Measurements from ENCODE around the gene PIR.
A peak's percentile ranks its signal among the peaks of the same experiment; 100 is the strongest.

Gene PIR

DNA sequence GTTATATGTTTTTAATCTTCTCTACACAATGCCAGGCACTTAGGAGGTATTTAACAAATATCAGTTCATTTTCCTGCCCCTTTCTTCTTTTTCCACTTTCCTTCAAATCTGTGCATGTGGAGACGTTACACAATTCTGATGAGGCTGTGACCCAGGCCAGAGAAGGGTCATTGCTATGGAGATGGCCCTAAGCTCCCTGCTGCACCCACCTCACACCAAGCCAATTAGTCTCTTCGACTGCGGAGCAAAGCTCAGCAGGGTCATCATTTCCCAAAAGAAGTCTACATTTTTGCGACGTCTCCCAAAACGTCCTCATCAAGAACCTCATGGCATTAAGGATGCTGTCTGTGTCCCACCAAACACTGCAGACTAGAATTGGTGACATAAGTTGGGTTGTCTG is 80.0 kb downstream of the PIR start:
- DNase-seq: no peak

DNA sequence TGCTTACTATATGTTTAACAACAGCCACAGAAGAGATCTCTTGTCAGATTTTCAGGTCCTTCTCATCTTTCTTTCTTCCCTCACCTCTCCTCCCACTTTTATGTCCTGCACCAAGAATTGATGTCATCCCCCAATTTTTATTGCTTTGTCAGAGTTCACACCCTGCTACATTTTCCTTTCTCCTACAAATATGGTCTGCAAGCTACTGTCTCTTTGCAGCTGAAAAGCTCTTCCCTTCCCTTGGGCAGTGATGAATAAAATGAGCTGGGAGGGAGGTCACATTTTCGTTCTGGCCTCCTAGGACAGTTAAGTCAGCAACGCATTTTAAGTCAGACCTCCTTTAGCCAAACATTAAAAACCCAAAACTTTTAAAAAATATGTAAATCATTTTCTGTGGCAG is 82.2 kb downstream of the PIR start:
- DNase-seq: no peak

DNA sequence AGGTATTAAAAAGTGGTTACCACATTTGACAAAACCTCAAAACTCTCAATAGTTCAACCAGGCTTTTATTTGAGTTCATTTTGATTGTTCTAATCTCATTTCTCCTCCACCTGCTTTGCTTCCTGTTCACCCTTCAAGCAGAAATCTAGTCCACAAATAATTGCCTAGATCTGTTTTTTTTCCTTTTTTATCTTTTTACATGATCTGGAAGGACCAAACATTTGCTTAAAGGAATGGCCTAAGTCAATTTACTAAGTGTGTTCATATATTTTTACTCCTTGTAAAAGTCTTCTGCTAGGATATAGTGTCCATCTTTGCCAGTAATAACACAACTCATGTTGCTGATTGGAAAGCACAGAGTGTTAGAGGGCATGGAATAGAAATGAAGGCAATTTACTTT is 82.7 kb downstream of the PIR start:
- no peak for DNase-seq

DNA sequence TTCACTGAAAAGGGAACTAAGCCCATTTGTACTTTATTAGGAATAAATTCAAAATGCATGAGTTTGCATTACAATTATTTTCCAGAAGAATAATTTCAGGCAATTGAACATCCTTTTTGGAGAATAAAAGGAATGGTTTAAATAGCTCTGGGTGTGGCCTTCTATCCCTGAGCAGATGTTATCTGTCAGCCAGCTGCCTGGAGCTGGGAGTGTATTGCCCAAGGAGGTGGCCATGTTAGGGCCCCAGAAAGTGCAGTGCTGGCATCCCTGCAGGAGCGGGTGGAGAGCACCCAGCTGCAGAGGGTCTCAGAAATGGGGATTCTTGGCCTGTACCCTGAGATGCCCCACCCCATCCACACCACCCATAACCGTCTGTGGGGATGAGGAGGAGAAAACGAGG is 87.3 kb downstream of the PIR start:
- peak; percentile 3 for DNase-seq

DNA sequence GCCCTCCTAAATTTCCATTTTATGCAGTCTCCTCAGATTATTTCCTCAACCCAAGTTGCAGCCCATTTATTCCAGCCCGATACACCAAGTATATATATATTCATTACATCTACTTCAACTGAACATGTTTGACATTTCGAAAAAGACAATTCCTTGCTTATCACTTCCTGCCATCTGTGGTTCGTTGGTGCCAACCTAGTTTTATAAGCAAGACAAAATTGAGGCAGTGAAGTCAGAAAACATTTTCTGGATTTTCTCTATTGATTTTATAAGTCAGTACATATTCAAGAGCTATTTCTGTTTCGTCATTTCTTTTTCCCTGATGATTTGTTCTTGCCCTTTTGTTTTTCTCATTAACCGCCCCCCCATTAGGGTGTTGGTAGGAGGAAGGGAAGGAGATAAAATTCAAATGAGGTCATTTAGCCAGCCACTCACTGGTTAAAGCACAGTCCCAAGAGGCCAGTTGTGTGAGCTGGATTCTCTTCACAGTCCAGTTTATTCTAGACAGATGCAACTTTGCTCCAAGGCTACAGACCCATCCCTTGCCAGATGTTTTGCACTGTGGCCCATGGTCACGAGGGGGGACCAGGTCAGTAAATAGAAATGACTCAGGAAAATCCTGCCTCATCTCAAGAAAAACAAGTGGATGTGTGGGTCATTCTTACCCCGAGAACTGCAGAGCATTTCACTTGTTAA is 88.6 kb downstream of the PIR start:
- no peak for DNase-seq

DNA sequence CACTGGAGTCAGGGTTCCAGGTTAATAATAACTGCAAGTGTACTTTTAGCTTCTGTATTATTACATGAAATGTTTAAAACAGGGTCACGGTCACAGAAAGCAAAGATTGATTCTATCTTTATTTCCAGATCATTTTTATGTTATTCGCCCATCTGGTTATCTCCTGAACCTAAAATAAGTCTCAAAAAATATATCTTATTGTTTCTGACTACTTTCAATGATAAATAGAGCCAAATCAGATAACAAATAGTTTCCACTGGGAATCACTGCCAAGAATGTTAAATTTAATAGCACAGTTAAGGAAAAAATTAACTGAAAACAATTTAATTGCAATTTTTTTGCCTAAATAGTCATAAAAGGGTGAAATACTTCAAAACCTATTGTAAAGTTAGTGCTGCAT is 91.8 kb downstream of the PIR start:
- DNase-seq: no peak

DNA sequence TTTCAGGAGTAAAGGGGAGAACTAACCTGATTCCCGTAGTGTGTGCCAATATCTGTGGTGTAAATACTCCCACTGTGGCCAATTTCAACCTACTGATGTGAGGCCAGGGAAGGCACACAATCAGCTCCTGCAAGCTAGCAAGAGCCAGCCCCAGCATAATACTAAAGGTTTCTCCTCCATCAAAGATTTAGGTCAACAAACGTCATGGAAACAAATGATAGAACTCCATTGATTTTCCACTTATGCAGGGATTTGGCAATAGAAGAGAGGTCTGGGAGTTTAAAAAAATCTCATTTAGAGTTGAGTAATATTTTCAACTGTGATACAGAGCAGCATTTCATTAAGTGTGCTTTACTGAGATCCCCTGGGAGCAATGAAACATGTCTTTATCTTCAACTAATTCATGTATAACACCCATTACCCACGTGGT is 93.2 kb downstream of the PIR start:
- DNase-seq: no peak

DNA sequence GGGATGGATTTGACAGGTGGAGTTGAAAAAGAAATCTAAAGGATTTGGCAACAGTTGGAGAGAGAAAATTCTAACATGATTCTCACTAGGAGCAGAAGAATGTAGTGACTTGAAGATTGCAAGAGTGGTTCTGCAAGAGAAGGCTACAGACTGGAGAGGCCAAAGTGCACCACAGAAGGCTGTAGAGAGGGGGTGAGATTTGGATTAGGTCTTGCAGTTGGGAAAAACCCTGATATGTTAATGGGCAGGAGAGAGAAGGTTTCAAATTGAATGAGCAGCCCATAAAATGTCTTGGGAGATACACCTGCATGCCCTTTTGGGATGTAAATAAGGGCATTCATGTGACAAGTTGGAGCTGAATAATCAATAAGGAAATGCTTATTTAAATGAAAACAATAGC is 94.3 kb downstream of the PIR start:
- no peak for DNase-seq

DNA sequence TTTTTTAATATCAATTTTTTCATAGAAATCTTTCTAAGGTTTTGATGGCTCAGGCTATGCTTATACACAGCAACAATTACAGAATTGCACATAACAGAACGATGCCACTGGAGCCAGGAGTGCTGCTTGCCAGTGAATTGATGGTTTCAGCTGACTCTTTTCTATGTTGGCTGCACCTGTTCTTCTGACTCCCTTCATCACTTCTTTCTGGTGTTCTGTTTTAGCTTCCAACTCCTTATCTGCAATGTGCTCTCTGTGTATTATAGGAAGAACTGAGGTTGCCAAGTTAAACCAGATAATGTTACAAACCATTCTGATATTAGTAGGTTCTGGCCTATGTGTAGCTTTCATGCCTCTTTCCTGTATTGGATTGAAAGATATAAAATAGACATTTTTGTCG is 97.3 kb downstream of the PIR start:
- no peak for DNase-seq

DNA sequence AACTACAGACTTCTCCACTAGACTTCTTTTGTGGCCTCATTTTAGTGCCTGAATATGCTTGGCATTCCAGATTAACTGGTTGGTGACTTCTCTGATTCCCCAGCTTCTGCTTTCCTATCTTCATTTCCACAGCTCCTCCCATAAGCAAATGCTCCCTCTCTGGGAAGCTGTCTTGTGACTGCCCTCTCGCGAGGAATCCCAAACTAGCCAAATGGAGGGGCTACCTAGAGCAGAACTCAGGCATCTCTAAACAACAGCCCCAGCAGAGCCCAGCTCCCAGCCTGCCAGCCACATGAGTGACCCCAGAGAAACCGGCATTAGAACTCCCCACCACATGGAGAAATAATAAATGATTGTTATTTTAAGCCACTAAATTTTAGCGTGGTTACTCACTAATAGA is 101.3 kb downstream of the PIR start:
- no peak for DNase-seq

DNA sequence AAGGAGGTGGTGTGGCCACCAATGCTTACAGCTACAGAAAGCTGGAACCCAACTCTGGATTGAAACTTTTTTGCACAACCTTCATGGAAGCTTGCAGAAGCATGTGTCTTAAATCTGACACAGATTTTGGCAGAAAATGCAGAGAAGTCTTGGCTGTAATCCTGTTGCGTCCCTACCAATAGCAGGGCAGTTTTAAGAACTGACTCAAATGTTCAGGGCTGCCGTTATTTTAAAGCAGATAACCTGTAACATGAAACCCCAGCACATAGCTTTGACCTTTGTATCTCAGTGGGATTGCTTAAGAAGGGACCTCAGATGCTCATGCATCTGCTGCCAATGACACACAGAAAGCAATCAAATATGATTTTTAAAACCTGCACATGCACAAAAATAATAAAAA is 108.8 kb downstream of the PIR start, which contains the start of gene VEGFD:
Gene VEGFD, minus strand, starts transcription at position 110 of the 400 bp plus-strand sequence. CDS start 467 bp downstream, outside the sequence.
- peak; percentile 66 for DNase-seq

DNA sequence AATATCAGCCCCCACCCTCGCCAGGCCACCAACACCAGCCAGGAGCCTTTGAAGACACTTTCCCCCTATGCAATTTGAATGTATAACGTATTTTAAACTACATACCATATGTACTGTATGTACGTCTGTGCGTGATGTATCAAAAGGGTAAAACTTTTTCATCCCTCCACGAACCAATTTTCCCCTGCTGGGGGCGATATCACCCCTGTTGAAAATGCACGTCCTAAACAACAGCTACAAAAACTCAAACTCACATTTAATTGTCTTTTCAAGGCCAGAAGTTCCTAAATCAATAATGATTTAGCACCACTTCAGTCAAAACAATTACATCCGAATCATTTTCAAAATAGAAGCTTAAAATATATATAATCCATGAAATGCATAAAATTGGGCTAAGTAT is 110.3 kb downstream of the PIR start:
- peak; percentile 29 for DNase-seq

DNA sequence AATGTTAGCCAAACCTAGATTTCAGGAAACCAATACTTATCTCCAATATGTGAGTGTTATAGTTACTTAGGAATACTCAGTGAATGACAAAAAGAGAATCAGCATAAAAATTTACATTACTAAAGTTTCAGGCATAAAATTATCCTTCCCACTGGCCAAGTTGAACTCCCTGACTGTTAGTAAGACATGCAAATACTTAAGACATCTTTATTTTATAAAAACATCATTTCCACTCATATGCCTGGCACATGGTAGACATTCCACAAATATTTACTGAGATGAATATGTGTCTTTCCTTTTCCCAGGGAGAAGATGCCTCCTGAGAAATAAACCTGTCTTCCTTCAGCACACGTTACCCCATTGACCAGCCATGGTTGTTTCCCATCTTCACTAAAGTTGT is 116.2 kb downstream of the PIR start:
- no peak for DNase-seq

DNA sequence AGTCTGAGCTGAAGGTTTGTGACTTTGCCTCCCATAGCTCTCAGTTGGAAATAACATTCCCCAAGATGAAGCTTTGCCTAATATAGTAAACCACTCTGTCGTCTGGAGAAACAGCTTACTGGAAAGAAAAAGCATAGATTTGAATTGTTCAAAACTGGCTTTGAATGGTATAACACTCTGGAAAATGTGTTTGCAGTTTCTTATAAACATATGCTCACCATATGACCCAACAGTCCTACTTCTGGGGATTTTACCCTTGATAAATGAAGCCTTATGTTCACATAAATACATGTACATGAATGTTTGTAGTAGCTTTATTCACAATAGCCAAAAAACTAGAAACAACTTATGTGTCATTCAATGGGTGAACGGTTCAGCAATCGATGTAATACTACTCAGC is 119.2 kb downstream of the PIR start:
- DNase-seq: no peak

DNA sequence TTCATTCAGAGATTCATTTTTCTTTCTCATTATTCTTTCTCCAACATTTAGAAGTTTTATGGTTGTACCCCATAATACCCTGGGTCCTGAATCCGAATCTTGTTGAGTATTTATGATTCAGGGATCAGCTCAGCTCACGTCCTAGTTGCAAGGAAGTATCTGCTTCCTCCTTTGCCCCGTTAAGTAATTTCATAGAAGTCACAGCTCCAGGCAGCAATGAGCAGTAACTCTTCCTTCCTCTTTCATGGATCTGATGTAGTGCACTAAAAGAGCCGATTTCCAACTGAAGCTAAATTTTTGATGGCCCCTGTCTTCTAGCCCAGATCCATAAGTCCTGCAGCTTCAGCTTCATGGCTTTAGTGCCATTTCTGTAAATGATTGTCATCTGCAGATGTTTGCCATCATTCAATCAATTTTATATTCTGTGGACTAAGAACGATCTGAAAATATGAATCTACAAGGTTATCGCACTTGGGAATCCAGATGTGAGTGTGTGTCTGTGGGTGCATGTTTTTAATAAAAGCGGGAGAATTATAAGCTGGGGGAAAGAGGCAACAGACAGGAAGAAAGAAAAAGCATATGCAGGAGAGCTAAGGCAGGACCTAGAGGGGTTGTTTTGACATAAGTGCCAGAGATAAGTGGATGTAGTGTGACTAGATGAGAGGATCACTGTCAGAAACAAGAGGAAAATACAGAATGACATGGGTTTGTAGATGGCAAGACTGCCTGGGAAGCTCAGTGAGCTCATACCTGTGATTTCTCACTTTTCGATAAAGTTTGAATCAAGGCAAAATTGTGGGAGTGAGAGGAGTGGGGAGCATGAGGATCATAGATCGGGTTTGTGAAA is 126.4 kb downstream of the PIR start:
- DNase-seq: no peak

DNA sequence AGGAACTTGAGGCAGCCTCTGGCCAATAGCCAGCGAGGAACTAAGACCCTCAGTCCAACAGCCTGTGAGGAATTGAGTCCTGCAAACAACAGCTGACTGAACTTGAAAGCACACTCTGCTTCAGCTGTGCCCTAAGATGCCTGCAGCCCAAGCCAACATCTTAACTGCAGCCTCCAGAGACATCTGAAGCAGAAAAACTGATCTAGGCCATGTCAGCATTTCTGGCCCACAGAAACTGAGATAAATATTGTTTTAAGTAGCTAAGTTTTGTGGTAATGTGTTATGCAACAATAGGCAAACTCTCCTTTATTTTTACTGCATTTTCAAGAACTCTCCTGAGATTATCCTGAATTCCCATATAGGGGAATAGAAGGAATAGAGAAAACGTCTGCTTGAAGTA is 133.4 kb downstream of the PIR start:
- DNase-seq: no peak

DNA sequence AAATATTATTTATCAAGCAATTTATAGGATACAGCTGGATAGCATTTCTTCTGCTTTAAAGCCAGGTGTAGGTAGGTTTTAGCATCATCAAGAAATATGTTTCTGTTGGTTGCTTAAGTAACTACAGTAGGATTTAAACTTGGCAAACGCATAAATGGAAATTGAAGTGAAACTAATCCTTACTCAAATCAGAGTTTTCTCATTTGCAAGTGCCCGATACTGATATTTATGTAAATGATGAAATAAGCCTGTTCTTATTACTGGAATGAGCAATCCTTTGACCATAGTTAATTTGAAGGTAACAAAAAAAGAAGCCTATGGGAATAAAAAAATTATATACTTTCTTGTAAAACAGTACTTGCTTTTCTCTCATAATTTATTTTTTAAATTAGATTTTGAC is 134.6 kb downstream of the PIR start:
- no peak for DNase-seq

DNA sequence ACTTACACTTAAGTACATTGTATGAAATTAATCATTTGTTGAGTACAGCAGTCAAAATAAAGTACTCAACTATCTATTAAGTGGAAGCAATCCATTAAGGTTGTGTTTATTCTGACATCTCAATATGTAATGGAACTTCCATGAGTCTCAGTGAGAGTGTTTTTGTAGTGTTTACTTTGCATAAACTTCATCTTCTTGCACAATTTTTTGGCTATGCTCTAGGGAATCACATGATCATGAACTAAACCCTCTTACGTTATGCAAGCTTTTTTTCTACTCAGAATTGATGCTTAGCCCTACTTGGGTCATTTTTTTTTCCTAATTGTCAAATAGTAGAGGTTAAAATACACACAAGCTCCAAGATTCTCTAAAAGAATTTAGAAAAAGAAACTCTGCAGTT is 136.7 kb downstream of the PIR start:
- no peak for DNase-seq

DNA sequence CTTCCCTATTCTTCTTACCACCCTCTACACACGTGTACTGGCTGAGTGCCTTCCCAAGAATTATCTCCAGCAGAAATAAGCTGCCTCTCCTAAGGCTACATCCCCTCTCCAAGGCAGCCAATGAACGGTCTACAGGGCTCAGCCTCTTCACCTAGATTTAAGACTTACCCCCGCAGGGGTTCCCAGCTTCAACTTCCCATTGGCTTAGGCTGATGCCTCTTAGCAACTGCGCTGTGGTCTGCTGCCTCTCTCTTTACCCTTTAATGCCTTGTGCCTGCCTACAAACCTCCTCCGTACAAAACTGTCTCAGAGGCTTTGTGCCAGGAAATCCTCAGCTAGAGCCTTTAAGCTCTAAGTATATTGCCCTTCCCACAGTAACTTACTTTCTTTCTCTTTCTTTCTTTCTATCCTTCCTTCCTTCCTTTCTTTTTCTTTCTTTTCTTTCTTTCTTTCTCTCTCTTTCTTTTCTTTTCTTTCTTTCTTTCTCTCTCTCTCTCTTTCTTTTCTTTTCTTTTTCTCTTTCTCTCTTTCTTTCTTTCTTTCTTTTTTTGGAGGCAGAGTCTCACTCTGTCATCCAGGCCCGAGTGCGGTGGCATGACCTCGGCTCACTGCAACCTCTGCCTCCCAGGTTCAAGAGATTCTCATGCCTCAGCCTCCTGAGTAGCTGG is 142.7 kb downstream of the PIR start:
- no peak for DNase-seq

DNA sequence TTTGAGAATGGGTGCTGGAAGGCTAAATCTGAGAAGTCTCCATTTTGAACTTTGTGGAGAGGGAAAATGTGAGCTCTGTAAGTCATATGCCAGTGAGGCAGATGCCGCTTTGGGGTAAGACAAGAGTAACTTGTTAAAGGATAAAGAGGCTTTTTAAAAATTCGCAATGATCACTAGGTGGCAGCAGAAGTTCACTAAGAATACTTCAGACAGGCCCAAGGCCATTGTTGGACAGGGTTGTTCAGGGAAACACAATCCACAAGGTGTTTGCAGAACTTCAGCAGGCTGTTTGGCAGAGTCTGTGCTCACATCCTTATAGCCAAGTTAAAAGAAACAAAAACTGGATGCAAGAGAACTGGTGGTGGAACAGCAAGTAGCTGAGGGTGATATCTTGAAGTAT is 144.1 kb downstream of the PIR start:
- DNase-seq: peak; percentile 64

DNA sequence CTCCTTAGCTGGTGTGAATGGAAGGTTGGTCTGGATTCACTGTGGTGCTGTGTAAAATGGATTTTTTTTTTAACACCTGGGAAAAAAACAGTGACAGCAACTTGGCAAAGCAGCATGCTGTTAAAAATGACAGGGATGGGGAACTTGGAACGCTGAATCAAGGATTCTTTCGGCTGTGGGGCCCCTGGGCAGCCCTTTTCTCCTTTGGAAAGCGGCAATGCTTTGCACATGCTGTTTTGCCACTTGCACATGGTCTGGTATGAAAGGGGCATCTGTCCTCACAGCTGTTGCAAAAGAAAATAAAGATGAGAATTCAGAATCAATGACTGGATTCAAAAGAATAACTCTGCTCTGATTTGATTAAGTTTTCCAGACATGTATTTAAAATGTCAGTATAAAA is 147.2 kb downstream of the PIR start:
- DNase-seq: no peak

DNA sequence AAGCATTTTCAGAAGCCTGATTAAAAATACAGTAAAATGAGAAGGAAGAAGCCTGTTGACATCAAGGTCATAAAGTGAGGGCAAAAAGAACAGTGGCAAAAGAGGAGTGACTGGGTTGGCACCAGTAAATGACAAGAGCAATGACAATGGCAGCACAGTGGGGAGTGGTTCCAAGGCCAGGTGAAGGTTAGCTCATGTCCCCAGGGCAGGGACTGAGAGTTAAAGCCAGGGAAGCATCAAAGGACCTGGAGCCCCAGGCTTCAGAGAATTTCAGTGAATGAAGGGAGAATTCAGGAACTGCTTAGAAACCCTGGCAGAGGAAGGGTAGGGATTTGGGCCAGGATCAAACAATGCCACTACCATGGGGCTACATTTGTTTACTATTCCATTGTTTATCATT is 149.0 kb downstream of the PIR start:
- DNase-seq: no peak

DNA sequence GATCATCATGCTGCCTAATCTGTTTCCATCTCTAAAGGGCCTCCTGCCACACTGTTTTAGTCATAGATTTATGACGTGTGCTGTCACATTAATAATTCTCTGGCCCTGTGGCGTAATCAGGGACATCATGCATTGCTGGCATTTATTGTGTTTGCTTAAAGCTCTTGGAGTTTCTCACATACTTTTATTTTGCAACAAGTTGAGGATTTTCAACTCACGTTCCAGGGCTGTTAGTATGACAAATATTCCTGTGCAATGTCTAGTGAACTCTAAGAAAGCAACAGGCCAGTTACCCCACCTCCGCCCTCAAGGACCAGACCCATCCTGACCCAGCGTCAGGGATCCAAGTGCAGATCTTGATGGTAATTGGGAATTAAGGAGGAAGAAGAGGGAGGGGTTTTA is 150.1 kb downstream of the PIR start:
- no peak for DNase-seq

DNA sequence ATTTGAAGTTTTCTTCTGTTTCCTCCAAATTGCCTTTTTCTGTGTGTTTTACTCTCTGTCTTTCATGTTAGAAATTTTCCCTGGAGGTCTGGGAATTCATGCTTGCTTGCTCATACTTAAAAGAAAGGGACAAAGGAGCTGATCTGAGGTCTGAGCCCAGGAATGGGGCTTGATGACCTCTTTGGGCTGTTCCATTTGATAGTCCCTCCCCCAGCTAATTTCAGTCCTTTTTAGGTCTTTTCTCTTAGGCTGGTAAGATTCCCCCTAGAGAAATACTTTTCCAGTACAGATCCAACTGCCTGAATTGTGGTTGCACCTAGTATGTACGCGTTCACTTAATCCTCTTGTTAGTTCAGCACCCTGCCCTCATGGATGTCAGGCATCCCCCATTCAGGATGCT is 152.3 kb downstream of the PIR start:
- no peak for DNase-seq
